ENCODE measurements around the gene TTYH3.

DNA sequence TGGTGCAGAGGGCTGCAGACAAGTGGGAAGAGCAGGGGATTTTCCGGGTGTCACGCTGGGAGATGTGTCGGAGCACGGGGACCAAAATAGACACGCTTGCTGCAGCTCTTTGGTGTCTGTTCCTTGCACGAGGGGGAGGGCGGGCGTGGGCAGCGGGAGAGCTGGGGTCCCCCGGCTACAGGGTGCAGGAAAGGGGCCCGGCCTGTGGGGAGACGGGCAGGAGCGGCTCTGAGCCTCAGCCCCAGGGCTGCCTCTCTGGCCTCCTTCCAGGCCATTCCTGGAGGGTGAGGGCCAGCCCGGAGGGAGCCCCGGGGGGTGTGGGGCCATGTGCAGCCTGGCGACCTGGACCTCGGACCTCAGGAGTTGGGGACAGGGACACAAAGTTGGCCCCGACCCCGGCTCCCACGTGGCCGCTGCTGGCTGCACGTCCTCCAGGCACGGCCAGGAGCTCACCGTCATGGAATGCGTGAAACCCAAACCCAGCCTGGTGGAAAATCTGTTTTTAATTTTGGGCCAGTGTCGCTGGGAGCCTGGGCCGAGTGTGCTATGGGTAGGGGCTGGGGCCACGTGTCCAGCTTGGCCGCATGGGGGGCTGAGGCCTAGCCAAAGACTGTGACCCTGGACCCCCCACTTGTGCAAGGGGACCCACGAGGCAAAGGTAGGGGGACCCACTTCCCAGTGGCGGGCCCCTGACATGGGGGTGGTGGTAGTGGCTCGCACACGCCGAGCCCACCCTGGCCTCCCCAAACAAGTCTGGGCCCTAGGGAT lies 6.6 kb downstream of the TTYH3 start:
- TF ChIP-seq EP300 (IDR thresholded peaks at IDR 0.05; ENCODE audit: borderline replicate concordance in 1 of 2, low read depth in 2 of 2, low read length in 2 of 2) (no peak), GABPA (IDR thresholded peaks at IDR 0.05; ENCODE audit: borderline replicate concordance, insufficient read depth, low read length) (no peak), YY1 (IDR thresholded peaks at IDR 0.05; ENCODE audit: low read depth, low read length) (no peak), HDAC6 (IDR thresholded peaks at IDR 0.05; ENCODE audit: low read depth, low read length) (no peak)
- TF ChIP-seq, protein P1, sequence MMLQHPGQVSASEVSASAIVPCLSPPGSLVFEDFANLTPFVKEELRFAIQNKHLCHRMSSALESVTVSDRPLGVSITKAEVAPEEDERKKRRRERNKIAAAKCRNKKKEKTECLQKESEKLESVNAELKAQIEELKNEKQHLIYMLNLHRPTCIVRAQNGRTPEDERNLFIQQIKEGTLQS (IDR thresholded peaks at IDR 0.05; ENCODE audit: insufficient read depth, low read depth, low read length), result no peak

All from H1 (cell line).